Erythroblast (primary cell): ENCODE results near the gene B9D1.

Experiments
- DNase-seq, 2 experiments: peaks; one replicate each; lab custom pipeline; 2025; lab: John Stamatoyannopoulos, UW
- GATA1 ChIP-seq: IDR thresholded peaks from 2 replicates; pipeline ENCODE4 v1.6.1; 2011; ENCODE audit warnings: low read depth, mild to moderate bottlenecking, control low read depth, low read length, moderate library complexity
- POLR2A ChIP-seq: IDR thresholded peaks from 2 replicates; pipeline ENCODE4 v1.6.1; 2011; ENCODE audit warnings: mild to moderate bottlenecking, low read length

Gene B9D1

DNA sequence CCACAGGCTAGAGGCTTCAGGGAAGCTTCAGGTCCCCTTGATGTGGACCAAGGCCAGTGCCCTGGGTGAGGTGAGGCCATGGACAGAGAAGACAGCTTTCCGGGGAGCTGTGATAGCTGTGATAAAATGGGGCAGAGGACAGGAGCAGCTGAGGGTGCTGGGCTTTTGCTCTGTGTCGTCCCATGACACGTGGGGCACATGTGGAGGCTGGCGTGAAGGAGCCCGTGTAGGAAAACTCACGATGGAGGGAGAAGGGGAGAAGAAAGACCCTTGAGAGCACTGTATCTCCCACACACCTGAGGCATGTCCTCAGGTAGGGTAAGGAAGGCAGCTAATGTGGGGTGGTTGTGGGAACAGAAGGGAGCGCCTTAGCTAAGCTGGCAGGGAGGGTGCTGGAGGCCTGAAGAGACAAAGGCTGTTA, 21.3 kb downstream of the B9D1 start:
- DNase-seq, result no peak
- TF ChIP-seq GATA1 (no peak), POLR2A (no peak)

DNA sequence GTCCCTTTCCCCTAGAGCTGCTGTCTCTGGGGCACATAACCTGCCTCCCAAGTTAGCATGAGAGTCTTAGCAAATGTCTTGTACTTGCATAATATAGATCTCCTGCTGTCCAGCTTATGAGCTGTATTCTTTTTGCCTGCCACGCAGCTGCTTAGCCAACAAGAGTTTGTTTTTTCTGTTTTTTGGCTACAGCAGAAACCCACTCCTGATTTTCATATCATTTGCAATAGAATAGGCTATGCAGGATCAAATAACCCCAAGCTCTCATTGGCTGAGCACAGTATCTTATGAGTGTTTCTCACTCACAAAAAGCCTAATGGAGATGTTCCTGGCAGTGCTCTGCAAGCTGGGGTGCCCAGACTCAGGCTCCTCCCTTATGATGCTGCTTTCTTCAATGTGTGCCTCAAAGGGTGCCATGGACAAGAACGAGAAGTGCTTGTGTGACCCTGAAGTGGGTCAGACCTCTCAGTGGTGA, 23.1 kb downstream of the B9D1 start:
- TF ChIP-seq GATA1 (no peak), POLR2A (no peak)
- no peak for DNase-seq

- TF ChIP-seq POLR2A (no peak), GATA1 (no peak)
- DNase-seq, result peak; percentile 79 to 83
These were observed 24.2 kb downstream of the B9D1 start for GRCh38 chr17:19338031-19338990.

DNA sequence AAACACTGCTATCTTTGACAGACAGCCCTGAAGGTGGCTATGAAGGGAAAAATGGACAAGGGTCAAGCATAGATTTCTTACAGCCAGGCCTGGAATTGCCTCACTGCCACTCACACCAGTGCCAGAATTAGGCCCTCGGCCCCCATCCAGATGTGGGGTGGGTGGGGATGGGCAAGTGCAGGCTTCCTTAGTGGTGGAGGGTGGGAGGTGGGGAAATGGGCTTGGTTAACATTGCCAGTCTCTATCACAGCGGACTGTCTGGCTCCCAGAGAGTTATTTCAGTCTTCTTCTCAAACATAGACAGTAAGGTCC, 24.9 kb downstream of the B9D1 start:
- TF ChIP-seq GATA1, result no peak
- no peak for TF ChIP-seq POLR2A
- no peak for DNase-seq

- DNase-seq, result no peak
- TF ChIP-seq POLR2A (no peak), GATA1 (no peak)
These were observed 25.4 kb downstream of the B9D1 start for GRCh38 chr17:19336938-19337711.

DNA sequence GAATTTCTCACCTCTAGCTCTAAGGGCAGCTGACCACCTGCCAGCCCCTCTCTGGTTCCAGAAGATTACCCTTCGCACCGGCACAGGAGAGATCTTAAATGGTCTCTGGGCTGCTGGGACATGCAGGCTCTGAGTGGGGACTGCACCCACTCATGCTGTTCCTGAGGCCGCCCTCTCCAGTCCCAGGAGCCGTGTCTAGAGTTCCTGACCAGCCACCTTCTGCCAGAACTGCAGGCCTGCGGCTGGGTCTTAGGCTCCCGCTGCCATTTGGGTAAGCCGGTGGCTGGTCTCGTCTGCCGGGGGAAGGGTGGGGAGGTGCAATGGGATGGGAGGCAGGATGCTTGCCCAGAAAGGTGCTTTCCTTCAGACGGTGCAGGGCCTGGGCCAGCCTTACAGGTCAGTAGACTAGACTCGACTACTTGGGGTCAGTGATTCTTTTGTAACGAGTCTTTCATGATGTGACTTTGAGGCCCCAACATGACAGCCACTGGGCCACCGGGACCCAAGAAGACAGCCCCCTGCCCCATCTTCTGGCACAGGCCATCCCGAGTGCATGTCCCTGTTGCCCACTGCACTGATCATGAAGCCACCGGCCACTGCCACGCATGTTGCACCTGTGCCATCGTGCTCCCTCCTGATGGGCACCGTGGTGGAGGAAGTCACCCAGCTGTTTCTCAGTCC, 26.4 kb downstream of the B9D1 start:
- TF ChIP-seq POLR2A, result no peak
- DNase-seq, result no peak

DNA sequence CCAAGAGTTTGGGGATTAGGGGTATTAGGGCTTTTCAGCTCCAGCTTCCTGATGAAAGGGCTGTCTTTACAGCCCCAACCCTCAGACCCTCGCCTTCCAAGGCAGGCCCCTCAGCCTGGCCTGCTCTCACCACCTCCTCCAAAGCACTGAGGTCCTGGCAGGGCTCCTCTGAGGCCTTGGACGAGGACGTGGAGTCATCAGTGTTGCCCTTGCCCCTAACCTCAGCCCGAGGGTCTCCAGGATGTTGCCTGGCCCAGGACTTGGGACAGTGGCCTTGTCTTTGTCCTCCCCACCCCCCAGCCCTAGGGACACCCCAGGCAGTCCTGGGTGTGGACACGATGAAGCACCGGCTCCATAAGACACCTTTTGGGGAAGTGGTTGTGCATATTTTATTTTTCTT, 28.2 kb downstream of the B9D1 start:
- TF ChIP-seq GATA1 (no peak), POLR2A (no peak)
- no peak for DNase-seq

DNA sequence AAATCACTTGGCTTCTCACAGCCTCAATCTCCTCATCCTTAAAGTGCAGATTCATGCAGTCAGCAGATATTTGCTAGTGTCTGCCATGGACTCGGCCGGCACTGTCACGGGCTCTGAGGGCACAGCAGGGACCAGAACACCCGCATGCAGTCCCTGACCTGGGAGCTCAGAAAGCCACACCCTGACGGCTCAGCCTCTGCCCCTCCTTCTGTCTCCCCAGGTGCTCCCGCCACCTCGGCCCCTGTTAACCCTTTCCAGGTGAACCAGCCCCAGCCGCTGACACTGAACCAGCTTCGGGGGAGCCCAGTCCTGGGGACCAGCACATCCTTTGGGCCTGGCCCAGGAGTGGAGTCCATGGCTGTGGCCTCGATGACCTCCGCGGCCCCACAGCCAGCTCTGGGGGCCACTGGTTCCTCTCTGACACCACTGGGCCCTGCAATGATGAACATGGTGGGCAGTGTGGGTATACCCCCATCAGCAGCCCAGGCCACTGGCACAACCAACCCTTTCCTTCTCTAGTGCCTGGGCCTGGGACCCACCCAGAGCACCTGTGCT, 28.7 kb downstream of the B9D1 start:
- DNase-seq, result no peak
- TF ChIP-seq POLR2A, result no peak
- TF ChIP-seq GATA1, result no peak

DNA sequence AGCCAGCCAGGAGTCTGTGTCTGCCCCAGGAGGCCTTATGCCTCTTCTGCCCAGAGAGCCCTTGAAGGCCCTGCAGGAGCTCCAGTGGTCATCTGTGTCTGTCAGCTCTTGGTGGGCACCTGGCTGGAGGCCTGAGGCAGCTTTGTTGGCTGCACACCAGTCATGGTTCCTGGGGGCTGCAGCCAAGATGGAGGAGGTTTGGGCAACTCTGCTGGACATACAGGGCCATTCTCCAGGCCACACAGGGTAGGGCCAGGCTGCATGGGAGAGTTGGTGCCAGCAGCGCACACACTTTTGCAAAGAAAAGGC, 29.4 kb downstream of the B9D1 start:
- TF ChIP-seq GATA1 (no peak), POLR2A (no peak)
- DNase-seq, result no peak

GRCh38 chr17:19332371-19333131, 30.0 kb downstream of the B9D1 start:
- DNase-seq, result no peak

GRCh38 chr17:19331543-19332245, 30.8 kb downstream of the B9D1 start:
- no peak for TF ChIP-seq GATA1
- no peak for TF ChIP-seq POLR2A
- DNase-seq, result peak; percentile 32 to 69

More at GRCh38 chr17:19332371-19333131, 30.0 kb downstream of the B9D1 start:
- TF ChIP-seq POLR2A (no peak), GATA1 (no peak)

DNA sequence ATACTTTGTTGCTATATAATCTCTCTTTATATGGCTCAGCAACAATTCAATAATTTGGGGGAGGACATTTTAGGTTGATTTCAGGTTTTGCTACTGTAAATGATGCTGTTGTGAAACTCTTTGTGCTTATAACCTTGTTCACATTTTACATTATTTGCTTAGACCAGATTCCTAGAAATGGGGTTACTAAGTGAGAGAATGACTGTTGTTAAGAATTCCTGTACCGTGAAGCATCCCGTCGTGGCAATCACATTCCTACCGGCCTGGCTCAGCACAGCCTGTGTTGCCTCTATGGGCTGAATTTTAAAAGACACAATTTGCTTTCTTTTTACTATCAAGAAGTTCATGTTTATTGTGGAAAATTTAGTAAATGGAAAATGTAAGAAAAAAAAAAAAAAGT, 31.4 kb downstream of the B9D1 start:
- no peak for TF ChIP-seq GATA1
- DNase-seq, result no peak
